Breast epithelium (tissue), 3 donors: ENCODE data around the gene ITGB5.

Source experiments
- POLR2A ChIP-seq: fragments of 450-650 bp; IDR thresholded peaks from one replicate; pipeline ENCODE4 v1.6.1; 2016; ENCODE audit warnings: antibody characterized with exemption, mild to moderate bottlenecking, moderate library complexity
- POLR2AphosphoS5 ChIP-seq, 3 donors: sonication (generic); formaldehyde crosslinking; IDR thresholded peaks; one replicate each; pipeline ENCODE4 v1.6.1; 2017; ENCODE audit warnings: antibody characterized with exemption in 3 of 3
- TF ChIP-seq, protein P1 (sequence below), 3 donors: fragments of 450-650 bp; IDR thresholded peaks; one replicate each; pipeline ENCODE4 v1.5.1; 2016 to 2017; ENCODE audit warnings: antibody characterized with exemption in 3 of 3, mild to moderate bottlenecking in 3 of 3, moderate library complexity in 3 of 3

DNA sequence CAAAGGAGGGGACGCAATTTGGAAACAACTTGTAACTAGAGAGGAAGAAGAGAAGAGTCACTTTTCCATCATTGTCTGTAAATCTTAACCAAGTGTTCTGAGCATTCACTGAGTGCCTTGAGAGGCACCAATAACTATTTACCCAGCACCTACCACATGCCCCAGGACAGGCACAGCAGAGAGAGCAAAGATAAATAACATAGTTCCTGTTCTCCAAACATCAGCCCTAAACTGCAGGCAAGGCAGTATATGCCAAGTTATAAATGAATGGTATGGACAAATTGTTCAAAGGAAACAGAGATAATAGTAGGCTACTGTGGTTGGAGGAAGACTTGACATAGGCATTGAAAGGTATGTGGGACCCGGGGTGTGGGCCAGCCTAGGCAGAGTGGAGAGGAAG lies 45.6 kb downstream of the ITGB5 start:
- TF ChIP-seq POLR2AphosphoS5 (IDR thresholded peaks at IDR 0.05) (no peak), POLR2A (no peak)
- TF ChIP-seq, protein P1, sequence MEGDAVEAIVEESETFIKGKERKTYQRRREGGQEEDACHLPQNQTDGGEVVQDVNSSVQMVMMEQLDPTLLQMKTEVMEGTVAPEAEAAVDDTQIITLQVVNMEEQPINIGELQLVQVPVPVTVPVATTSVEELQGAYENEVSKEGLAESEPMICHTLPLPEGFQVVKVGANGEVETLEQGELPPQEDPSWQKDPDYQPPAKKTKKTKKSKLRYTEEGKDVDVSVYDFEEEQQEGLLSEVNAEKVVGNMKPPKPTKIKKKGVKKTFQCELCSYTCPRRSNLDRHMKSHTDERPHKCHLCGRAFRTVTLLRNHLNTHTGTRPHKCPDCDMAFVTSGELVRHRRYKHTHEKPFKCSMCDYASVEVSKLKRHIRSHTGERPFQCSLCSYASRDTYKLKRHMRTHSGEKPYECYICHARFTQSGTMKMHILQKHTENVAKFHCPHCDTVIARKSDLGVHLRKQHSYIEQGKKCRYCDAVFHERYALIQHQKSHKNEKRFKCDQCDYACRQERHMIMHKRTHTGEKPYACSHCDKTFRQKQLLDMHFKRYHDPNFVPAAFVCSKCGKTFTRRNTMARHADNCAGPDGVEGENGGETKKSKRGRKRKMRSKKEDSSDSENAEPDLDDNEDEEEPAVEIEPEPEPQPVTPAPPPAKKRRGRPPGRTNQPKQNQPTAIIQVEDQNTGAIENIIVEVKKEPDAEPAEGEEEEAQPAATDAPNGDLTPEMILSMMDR (IDR thresholded peaks at IDR 0.05) = no peak
